ENCODE data around the gene ZNF180.

DNA sequence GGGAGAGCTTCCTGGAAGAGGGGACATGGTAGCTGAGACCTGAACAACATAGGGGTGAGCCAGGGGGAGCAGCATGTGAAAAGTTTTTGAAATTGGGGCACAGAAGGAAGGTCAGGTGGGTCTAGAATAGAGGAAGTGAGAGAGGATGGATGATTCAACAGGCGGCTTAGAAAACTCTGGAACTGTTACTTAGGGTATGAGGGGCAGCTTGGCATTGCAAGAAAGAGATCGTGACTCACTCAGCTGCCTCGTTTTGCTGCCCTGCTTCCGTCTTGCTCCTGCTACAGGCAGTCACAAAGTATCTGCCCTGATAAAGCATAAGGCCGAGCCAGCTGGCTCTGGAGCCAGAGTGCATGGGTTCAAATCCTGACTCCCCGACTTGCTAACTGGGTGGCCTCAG lies 30.5 kb upstream of the ZNF180 start:
- no peak for TF ChIP-seq POLR2A (IDR thresholded peaks at IDR 0.05)
- TF ChIP-seq, protein P1, sequence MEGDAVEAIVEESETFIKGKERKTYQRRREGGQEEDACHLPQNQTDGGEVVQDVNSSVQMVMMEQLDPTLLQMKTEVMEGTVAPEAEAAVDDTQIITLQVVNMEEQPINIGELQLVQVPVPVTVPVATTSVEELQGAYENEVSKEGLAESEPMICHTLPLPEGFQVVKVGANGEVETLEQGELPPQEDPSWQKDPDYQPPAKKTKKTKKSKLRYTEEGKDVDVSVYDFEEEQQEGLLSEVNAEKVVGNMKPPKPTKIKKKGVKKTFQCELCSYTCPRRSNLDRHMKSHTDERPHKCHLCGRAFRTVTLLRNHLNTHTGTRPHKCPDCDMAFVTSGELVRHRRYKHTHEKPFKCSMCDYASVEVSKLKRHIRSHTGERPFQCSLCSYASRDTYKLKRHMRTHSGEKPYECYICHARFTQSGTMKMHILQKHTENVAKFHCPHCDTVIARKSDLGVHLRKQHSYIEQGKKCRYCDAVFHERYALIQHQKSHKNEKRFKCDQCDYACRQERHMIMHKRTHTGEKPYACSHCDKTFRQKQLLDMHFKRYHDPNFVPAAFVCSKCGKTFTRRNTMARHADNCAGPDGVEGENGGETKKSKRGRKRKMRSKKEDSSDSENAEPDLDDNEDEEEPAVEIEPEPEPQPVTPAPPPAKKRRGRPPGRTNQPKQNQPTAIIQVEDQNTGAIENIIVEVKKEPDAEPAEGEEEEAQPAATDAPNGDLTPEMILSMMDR (IDR thresholded peaks at IDR 0.05) = no peak
- no peak for TF ChIP-seq POLR2AphosphoS5 (IDR thresholded peaks at IDR 0.05)

Measured in upper lobe of left lung (tissue), 4 donors.